Measurements from ENCODE around the gene CLIC3.

The CLIC3 gene

GRCh38 chr9:136972335-136972734 is 24.0 kb downstream of the CLIC3 start:
- DNase-seq (ENCODE audit: low read depth), result no peak

GRCh38 chr9:136971746-136972145 is 24.6 kb downstream of the CLIC3 start:
- H3K4me3 ChIP-seq (ENCODE audit: low read depth, low read length), result no peak overlapping the region
- DNase-seq (ENCODE audit: low read depth), result no peak

More at GRCh38 chr9:136972335-136972734, 24.0 kb downstream of the CLIC3 start:
- H3K4me3 ChIP-seq (ENCODE audit: low read depth, low read length), result no peak overlapping the region

- H3K4me3 ChIP-seq (ENCODE audit: low read depth, low read length), result no peak overlapping the region
- DNase-seq (ENCODE audit: low read depth), result no peak
Measured at GRCh38 chr9:136970361-136970760, 26.0 kb downstream of the CLIC3 start.

- no peak for DNase-seq (ENCODE audit: low read depth)
- H3K4me3 ChIP-seq (ENCODE audit: low read depth, low read length), result no peak overlapping the region
Measured at GRCh38 chr9:136969774-136970173, 26.6 kb downstream of the CLIC3 start.

GRCh38 chr9:136969150-136969549 is 27.2 kb downstream of the CLIC3 start:
- DNase-seq (ENCODE audit: low read depth), result no peak
- H3K4me3 ChIP-seq (ENCODE audit: low read depth, low read length), result no peak overlapping the region

- no peak for DNase-seq (ENCODE audit: low read depth)
- no peak overlapping the region for H3K4me3 ChIP-seq (ENCODE audit: low read depth, low read length)
Measured at GRCh38 chr9:136968333-136969127, 27.8 kb downstream of the CLIC3 start.

GRCh38 chr9:136965771-136966484 is 30.4 kb downstream of the CLIC3 start:
- no peak overlapping the region for H3K4me3 ChIP-seq (ENCODE audit: low read depth, low read length)

GRCh38 chr9:136964833-136965422 is 31.4 kb downstream of the CLIC3 start:
- no peak overlapping the region for H3K4me3 ChIP-seq (ENCODE audit: low read depth, low read length)
- DNase-seq (ENCODE audit: low read depth), result no peak

More at GRCh38 chr9:136965771-136966484, 30.4 kb downstream of the CLIC3 start:
- DNase-seq (ENCODE audit: low read depth), result no peak

- DNase-seq (ENCODE audit: low read depth), result no peak
- no peak overlapping the region for H3K4me3 ChIP-seq (ENCODE audit: low read depth, low read length)
Measured at GRCh38 chr9:136964171-136964689, 32.1 kb downstream of the CLIC3 start.

- H3K4me3 ChIP-seq (ENCODE audit: low read depth, low read length), result no peak overlapping the region
- no peak for DNase-seq (ENCODE audit: low read depth)
Measured at GRCh38 chr9:136963751-136964150, 32.6 kb downstream of the CLIC3 start.

- no peak for DNase-seq (ENCODE audit: low read depth)
- H3K4me3 ChIP-seq (ENCODE audit: low read depth, low read length), result no peak overlapping the region
Measured at GRCh38 chr9:136963341-136963740, 33.0 kb downstream of the CLIC3 start.

- no peak overlapping the region for H3K4me3 ChIP-seq (ENCODE audit: low read depth, low read length)
- no peak for DNase-seq (ENCODE audit: low read depth)
Measured at GRCh38 chr9:136962701-136963248, 33.6 kb downstream of the CLIC3 start.

- no peak for DNase-seq (ENCODE audit: low read depth)
Measured at GRCh38 chr9:136962163-136962562, 34.2 kb downstream of the CLIC3 start.

GRCh38 chr9:136961279-136962065 is 34.9 kb downstream of the CLIC3 start:
- no peak overlapping the region for H3K4me3 ChIP-seq (ENCODE audit: low read depth, low read length)
- DNase-seq (ENCODE audit: low read depth), result no peak

More at GRCh38 chr9:136962163-136962562, 34.2 kb downstream of the CLIC3 start:
- H3K4me3 ChIP-seq (ENCODE audit: low read depth, low read length), result no peak overlapping the region

- no peak for DNase-seq (ENCODE audit: low read depth)
- no peak overlapping the region for H3K4me3 ChIP-seq (ENCODE audit: low read depth, low read length)
Measured at GRCh38 chr9:136960938-136961275, 35.5 kb downstream of the CLIC3 start.

GRCh38 chr9:136960212-136960937 is 36.0 kb downstream of the CLIC3 start:
- no peak for DNase-seq (ENCODE audit: low read depth)

GRCh38 chr9:136958898-136959850 is 37.2 kb downstream of the CLIC3 start:
- no peak for DNase-seq (ENCODE audit: low read depth)
- H3K4me3 ChIP-seq (ENCODE audit: low read depth, low read length), result no peak overlapping the region

More at GRCh38 chr9:136960212-136960937, 36.0 kb downstream of the CLIC3 start:
- no peak overlapping the region for H3K4me3 ChIP-seq (ENCODE audit: low read depth, low read length)

Data from skeletal muscle cell (primary cell).